HEK293 (cell line): ENCODE measurements around the gene EZH1.

Source experiments
- GLIS2 ChIP-seq: fragments of 450-650 bp; formaldehyde crosslinking; IDR thresholded peaks from 2 replicates; pipeline ENCODE4 v1.5.1; 2016; ENCODE audit warnings: missing biosample characterization, missing genetic modification characterization
- IKZF3 ChIP-seq: fragments of 450-650 bp; IDR thresholded peaks from 2 replicates; pipeline ENCODE4 v1.5.0; 2018; ENCODE audit warnings: missing biosample characterization, mild to moderate bottlenecking, missing genetic modification characterization, moderate library complexity
- KLF17 ChIP-seq: fragments of 450-650 bp; formaldehyde crosslinking; IDR thresholded peaks from 2 replicates; pipeline ENCODE4 v1.5.1; 2016; ENCODE audit warnings: missing biosample characterization, missing genetic modification characterization
- MZF1 ChIP-seq: fragments of 450-650 bp; formaldehyde crosslinking; IDR thresholded peaks from 2 replicates; pipeline ENCODE4 v1.5.1; 2017; ENCODE audit warnings: missing biosample characterization, missing genetic modification characterization, borderline replicate concordance
- PATZ1 ChIP-seq: fragments of 450-650 bp; formaldehyde crosslinking; IDR thresholded peaks from 2 replicates; pipeline ENCODE4 v1.5.1; 2016; ENCODE audit warnings: missing biosample characterization, missing genetic modification characterization
- PRDM10 ChIP-seq: fragments of 450-650 bp; formaldehyde crosslinking; IDR thresholded peaks from 2 replicates; pipeline ENCODE4 v1.5.1; 2016; ENCODE audit warnings: missing biosample characterization, missing genetic modification characterization
- PRDM2 ChIP-seq: fragments of 450-650 bp; formaldehyde crosslinking; IDR thresholded peaks from 2 replicates; pipeline ENCODE4 v1.5.1; 2016; ENCODE audit warnings: missing biosample characterization, missing genetic modification characterization, borderline replicate concordance
- REPIN1 ChIP-seq: fragments of 450-650 bp; formaldehyde crosslinking; IDR thresholded peaks from 2 replicates; pipeline ENCODE4 v1.5.1; 2017; ENCODE audit warnings: missing biosample characterization, missing genetic modification characterization, low read depth
- SP3 ChIP-seq: fragments of 450-650 bp; formaldehyde crosslinking; IDR thresholded peaks from 2 replicates; pipeline ENCODE4 v1.5.1; 2016; ENCODE audit warnings: missing biosample characterization, missing genetic modification characterization
- SP7 ChIP-seq: fragments of 450-650 bp; formaldehyde crosslinking; IDR thresholded peaks from 2 replicates; pipeline ENCODE4 v1.5.1; 2016; ENCODE audit warnings: missing biosample characterization, missing genetic modification characterization
- WT1 ChIP-seq: fragments of 450-650 bp; formaldehyde crosslinking; IDR thresholded peaks from 2 replicates; pipeline ENCODE4 v1.5.1; 2016; ENCODE audit warnings: missing biosample characterization, missing genetic modification characterization
- ZBTB20 ChIP-seq: fragments of 450-650 bp; formaldehyde crosslinking; IDR thresholded peaks from 2 replicates; pipeline ENCODE4 v1.5.1; 2016; ENCODE audit warnings: missing biosample characterization, missing genetic modification characterization
- ZBTB8A ChIP-seq: fragments of 450-650 bp; formaldehyde crosslinking; IDR thresholded peaks from 2 replicates; pipeline ENCODE4 v1.5.1; 2016; ENCODE audit warnings: missing biosample characterization, missing genetic modification characterization
- ZIC2 ChIP-seq: fragments of 450-650 bp; formaldehyde crosslinking; IDR thresholded peaks from 2 replicates; pipeline ENCODE4 v1.5.1; 2016; ENCODE audit warnings: missing biosample characterization, missing genetic modification characterization
- ZNF112 ChIP-seq: fragments of 450-650 bp; formaldehyde crosslinking; IDR thresholded peaks from 2 replicates; pipeline ENCODE4 v1.5.0; 2017; ENCODE audit warnings: missing biosample characterization, missing genetic modification characterization
- ZNF341 ChIP-seq: fragments of 450-650 bp; formaldehyde crosslinking; IDR thresholded peaks from 2 replicates; pipeline ENCODE4; 2016; ENCODE audit warnings: low read depth, missing biosample characterization, missing genetic modification characterization
- ZNF473 ChIP-seq: fragments of 450-650 bp; formaldehyde crosslinking; IDR thresholded peaks from 2 replicates; pipeline ENCODE4 v1.5.1; 2017; ENCODE audit warnings: missing biosample characterization, missing genetic modification characterization
- ZNF561 ChIP-seq: fragments of 450-650 bp; IDR thresholded peaks from 2 replicates; pipeline ENCODE4 v1.5.1; 2018; ENCODE audit warnings: missing biosample characterization, missing genetic modification characterization, borderline replicate concordance
- ZNF792 ChIP-seq: fragments of 450-650 bp; formaldehyde crosslinking; IDR thresholded peaks from 2 replicates; pipeline ENCODE4 v1.5.1; 2016; ENCODE audit warnings: missing biosample characterization, missing genetic modification characterization
- TF ChIP-seq, protein P1 (sequence below): fragments of 450-650 bp; formaldehyde crosslinking; IDR thresholded peaks from 2 replicates; pipeline ENCODE4 v1.5.1; 2017; ENCODE audit warnings: missing biosample characterization, missing genetic modification characterization
- TF ChIP-seq, protein P2 (sequence below): fragments of 450-650 bp; formaldehyde crosslinking; IDR thresholded peaks from 2 replicates; pipeline ENCODE4 v1.5.1; 2016; ENCODE audit warnings: missing biosample characterization, missing genetic modification characterization

EZH1 gene

DNA sequence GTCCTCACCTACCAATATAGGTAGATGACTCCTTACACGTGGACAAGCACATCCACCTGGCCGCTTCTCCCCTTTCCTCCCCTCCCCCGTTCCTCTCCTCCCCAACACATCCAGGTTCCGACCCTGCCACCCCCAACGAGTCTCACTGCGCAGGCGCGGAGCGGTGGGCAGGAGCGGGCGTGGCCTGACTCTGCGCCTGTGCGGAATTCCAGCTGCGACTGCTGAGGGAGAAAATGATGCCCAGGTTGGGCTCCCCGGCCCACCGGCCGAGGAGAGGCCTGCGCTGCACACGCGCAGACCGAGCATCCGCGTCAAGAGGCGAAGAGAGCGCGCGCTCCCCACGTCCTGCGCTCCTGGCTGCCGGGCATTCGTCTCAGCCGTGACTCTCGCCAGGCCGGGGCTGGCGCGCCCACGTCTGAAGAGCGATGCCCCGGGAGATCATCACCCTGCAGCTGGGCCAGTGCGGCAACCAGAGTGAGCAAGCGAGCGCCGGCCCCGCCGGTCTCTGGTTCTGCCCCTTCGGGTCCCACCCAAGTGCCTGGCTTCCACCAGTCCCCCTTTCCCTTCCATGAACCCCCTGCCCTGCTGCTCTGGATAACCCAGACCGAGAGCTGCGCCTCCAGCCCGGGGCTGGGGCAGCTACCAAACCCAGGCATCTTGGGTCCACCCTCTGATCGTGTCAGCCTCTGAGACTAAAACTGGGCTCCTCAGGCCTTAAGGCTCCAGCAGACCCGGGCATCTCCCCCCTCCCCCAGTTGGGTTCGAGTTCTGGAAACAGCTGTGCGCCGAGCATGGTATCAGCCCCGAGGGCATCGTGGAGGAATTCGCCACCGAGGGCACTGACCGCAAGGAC lies 85.5 kb downstream of the EZH1 start, which contains the start of gene TUBG2 (continued):
- TF ChIP-seq PRDM2 (peak; percentile 69; the same call in 1 of the 2 replicates), ZNF561 (tag by site-specific recombination) (0 out of 2 replicates have a peak, but pooled peaks have one; percentile 28), SP3 (tag by site-specific recombination) (peak; percentile 72), WT1 (tag by site-specific recombination) (peak; percentile 80), ZIC2 (tag by site-specific recombination) (peak; percentile 51; the same call in 1 of the 2 replicates), IKZF3 (peak; percentile 78), ZNF341 (tag by site-specific recombination) (peak; percentile 88), KLF17 (tag by site-specific recombination) (0 out of 2 replicates have a peak, but pooled peaks have one; percentile 28), ZBTB8A (tag by site-specific recombination) (peak; percentile 43), MZF1 (tag by site-specific recombination) (no peak), PRDM10 (tag by site-specific recombination) (peak; percentile 99), GLIS2 (tag by site-specific recombination) (peak; percentile 56; the same call in 1 of the 2 replicates), ZBTB20 (tag by site-specific recombination) (peak; percentile 95), REPIN1 (tag by site-specific recombination) (no peak), ZNF792 (tag by site-specific recombination) (no peak), ZNF473 (no peak), PATZ1 (tag by site-specific recombination) (peak; percentile 74), SP7 (tag by site-specific recombination) (no peak; the same call in none of the 2 replicates), ZNF112 (tag by site-specific recombination) (no peak)
- TF ChIP-seq, protein P1, sequence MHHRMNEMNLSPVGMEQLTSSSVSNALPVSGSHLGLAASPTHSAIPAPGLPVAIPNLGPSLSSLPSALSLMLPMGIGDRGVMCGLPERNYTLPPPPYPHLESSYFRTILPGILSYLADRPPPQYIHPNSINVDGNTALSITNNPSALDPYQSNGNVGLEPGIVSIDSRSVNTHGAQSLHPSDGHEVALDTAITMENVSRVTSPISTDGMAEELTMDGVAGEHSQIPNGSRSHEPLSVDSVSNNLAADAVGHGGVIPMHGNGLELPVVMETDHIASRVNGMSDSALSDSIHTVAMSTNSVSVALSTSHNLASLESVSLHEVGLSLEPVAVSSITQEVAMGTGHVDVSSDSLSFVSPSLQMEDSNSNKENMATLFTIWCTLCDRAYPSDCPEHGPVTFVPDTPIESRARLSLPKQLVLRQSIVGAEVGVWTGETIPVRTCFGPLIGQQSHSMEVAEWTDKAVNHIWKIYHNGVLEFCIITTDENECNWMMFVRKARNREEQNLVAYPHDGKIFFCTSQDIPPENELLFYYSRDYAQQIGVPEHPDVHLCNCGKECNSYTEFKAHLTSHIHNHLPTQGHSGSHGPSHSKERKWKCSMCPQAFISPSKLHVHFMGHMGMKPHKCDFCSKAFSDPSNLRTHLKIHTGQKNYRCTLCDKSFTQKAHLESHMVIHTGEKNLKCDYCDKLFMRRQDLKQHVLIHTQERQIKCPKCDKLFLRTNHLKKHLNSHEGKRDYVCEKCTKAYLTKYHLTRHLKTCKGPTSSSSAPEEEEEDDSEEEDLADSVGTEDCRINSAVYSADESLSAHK = no peak
- TF ChIP-seq, protein P2, sequence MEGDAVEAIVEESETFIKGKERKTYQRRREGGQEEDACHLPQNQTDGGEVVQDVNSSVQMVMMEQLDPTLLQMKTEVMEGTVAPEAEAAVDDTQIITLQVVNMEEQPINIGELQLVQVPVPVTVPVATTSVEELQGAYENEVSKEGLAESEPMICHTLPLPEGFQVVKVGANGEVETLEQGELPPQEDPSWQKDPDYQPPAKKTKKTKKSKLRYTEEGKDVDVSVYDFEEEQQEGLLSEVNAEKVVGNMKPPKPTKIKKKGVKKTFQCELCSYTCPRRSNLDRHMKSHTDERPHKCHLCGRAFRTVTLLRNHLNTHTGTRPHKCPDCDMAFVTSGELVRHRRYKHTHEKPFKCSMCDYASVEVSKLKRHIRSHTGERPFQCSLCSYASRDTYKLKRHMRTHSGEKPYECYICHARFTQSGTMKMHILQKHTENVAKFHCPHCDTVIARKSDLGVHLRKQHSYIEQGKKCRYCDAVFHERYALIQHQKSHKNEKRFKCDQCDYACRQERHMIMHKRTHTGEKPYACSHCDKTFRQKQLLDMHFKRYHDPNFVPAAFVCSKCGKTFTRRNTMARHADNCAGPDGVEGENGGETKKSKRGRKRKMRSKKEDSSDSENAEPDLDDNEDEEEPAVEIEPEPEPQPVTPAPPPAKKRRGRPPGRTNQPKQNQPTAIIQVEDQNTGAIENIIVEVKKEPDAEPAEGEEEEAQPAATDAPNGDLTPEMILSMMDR (tag by site-specific recombination) = no peak
